Hematopoietic multipotent progenitor cell treated with erythropoietin and hydrocortisone succinate and interleukin-3 and kit ligand, for 8 days (in vitro differentiated cells): ENCODE results near the gene PPP2R5C.

Source experiments
- DNase-seq: peaks from one replicate; pipeline ENCODE4 v3.0.0-alpha.2; 2015

Gene PPP2R5C

GRCh38 chr14:101755591-101756324, 5.8 kb upstream of the PPP2R5C start:
- DNase-seq = no peak

DNA sequence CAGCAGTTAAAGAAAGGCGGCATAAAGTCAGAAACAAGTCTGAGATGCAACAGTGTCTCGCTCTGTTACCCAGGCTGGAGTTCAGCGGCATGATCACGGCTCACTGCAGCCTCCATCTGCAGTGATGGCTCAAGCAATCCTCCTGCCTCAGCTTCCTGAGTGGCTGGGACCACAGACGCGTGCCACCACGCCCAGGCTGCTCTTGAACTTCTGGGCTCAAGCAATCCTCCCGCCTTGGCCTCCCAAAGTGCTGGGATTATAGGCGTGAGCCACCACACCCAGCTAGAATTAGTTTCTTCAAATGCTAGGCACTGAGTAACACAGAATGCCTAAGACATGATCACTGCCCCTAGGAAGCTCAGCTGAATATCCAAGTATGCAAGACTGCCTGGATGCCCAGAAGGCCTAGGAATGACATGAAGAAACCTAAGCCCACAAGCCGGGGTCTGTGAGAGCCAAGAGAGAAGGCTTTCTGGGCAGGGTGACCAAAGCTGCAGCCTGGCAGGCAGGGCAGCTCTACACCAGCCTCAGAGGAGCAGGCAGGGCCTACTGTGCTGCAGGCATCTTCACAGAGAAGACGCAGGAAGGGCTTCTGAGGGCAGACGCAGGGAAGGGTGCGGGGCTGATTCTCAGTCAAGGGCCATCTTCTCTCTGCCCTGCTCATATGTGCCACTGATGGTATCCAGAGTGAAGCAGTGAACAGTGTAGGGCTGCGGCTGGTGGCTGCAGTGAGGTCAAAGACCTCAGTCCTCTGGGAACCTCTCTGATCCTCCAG, 4.3 kb upstream of the PPP2R5C start:
- DNase-seq = no peak

- no peak for DNase-seq
These were observed 3.7 kb upstream of the PPP2R5C start for GRCh38 chr14:101757839-101758211.

GRCh38 chr14:101758913-101759593, 2.5 kb upstream of the PPP2R5C start:
- DNase-seq = no peak

DNA sequence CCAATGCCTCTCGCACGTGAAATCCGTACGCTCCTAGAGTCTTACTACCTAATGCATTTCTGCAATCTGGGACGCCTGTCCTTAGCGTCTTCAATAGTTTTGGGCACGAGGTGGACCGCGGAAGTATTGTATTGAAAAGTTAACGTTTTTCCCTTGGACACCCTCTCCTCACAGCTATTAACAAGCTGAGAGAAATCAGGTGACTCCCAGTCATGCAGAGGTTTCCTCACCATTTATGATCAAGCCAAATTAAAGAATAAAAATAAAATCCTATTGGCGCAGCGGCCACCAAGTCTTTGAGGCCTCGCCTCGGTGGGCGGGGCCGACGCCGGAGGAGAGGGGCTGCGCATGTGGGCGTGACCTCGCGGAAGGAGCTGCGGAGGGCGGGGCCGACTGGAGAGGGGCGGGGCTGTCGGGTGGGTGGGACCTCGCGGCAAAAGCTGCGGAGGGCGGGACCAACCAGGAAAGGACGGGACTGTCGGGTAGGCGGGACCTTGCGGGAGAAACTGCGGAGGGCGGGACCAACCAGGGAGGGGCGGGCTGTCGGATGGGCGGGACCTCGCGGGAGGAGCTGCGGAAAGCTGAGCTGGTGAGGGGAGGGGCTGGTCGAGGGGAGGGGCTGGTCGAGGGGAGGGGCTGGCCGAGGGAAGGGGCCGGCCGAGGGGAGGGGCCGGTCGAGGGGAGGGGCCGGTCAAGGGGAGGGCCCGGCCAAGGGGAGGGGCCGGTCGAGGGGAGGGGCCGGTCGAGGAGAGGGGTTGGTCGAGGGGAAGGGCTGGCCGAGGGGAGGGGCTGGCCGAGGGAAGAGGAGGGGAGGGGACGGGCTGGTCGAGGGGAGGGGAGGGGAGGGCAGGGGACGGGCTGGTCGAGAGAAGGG, 1.1 kb upstream of the PPP2R5C start:
- peak; percentile 89 for DNase-seq

GRCh38 chr14:101761881-101762529, 496 bp downstream of the PPP2R5C start:
- no peak for DNase-seq

DNA sequence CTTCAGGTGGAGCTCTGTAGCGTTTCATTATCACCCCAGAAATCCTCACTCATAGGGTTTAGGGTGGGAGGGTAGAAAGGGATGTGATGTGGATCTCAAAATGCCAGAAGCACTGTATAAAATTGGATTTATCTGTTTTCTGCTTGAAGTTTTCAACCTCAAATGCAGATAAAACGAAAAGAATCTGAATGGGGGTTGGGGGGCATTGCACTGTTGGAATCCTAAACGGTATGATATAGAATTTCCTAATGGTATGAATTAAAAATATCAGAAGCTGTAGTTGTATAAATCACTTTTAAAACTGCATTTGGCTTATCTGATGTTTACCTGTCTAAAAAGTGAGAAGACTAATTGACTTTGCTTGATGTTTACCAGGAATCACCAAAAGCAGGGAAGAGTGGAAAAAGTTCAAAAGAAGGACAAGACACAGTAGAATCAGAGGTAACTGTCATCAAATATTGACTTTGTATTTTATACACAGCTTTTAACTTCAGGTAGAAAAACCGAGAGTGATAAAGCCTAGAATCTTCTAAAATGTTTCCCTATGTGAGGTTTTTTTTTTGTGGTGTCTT, 1.1 kb downstream of the PPP2R5C start:
- no peak for DNase-seq

DNA sequence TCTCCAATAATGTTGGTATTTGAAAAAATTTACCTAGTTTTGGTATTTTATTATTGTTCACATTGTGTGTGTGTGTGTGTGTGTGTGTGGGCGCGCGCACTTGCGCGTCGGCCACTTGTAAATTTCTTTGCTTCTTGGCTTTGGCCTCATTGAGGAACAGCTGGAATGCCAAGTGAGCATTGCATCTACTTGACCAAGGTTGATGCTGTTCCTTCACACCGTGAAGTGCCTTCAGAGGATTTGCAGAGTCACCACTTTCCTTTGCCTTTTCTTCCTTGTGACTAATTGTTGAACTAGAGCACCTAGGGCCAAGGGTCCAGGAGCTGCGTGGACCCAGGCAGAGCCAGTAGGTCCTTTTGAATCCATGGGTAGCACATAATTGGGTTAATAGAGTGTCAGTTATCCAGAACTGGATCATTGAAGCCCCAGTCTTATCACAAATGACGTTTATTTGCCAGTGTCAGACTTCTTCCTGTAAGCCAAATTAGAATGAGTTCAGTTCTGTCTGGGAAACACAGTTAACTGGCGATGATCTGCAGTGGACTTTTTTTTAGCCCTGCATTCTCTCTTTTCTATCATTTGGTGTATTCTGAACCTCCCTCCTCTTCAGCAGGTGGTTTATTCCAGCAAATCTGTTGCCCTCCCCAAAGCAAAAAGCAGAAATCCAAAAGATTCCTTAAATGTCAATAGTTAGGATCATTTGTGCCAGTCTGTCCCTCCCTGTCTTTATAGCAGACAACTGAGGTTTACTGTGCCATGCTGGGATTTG, 2.6 kb downstream of the PPP2R5C start:
- no peak for DNase-seq

DNA sequence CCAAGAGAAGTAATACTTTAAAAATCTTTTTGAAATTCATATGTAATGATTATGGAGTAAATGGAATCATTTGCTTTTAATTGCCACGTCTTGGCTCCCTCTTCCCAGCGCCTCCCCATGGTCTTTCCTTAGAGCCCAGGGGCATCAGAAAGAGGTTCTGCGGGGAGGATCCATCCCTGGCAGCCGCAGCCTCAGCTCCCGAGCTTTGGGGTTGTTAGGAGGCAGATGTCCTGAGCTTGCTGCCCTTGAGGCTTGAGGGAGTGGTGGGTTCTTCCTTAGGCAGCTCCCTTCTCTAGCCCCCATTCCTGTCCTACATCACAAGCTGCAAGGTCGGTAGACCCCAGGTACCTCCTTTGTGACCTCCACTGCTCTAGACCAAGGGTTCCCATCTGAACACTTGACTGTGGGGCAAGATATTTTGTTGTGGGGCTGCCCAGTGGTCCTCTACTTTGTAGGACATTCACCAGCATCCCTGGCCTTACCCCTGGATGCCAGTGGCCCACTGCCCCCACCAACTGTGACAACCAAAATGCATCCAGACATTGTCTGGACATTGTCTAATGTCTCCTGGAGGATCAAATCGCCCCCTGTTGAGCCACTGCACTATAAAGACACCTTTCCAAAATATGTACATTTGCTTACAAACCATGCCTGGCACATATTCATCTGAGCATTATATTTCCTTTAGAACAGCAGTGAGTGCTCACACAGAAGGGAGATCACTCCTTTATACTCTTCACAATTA, 6.3 kb downstream of the PPP2R5C start:
- no peak for DNase-seq

GRCh38 chr14:101770183-101770582, 8.7 kb downstream of the PPP2R5C start:
- no peak for DNase-seq

GRCh38 chr14:101772770-101773169, 11.3 kb downstream of the PPP2R5C start:
- DNase-seq = no peak

GRCh38 chr14:101773378-101773777, 11.9 kb downstream of the PPP2R5C start:
- DNase-seq = no peak

DNA sequence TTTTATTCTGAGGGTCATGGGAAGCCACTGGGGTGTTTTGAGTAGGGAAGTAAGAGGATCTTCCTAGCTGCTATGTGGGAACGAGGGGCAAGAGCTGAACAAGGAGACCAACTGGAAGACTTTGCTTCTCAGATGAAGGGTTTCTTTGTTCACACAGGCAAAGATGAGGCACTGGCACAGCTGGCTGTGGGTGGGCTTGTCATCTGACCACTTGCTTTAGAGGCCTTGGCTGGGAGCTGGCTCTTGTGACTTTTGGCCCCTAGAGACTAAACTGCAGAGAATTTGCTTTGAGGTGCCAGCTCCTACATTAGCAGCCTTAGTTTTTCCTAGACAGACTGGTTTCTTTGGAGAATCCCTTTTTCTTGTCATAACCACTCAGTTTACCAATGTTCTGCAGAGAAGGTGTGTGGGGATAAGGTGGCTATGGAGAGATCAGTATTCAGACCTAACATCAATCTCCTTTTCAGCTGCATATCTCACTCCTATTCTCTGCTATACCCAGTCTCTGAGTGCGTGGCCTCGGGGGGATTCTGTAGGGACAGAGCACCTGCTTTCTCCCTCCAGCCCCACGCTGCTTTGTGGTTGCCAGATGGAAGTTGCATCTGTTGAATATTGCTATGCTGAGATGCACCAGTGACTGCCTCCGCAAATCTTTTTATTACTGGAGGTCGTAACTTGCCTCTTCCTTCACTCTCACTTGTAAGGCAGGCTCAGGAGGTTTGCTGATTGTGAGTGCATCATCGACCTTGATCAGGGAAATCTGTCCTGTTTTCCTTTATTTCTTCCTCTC, 12.7 kb downstream of the PPP2R5C start:
- no peak for DNase-seq

DNA sequence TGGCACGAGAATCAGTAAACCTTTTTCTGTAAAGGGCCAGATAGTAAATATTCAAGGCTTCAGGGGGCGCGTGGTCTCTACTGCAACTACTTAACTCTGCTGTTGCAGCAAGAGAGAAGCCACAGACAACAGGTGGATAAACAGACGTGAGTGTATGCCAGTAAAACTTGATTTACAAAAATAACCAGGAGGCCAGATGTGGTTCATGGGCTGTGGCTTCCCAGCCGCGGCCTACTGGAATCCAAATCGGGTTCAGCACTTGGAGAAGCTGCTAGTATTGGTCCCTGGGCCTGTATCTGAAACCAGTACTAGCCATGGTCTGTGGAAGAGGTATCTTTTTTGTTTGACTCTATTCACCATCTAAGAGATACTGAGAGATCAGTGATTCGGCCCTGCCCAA, 13.3 kb downstream of the PPP2R5C start:
- DNase-seq = no peak

DNA sequence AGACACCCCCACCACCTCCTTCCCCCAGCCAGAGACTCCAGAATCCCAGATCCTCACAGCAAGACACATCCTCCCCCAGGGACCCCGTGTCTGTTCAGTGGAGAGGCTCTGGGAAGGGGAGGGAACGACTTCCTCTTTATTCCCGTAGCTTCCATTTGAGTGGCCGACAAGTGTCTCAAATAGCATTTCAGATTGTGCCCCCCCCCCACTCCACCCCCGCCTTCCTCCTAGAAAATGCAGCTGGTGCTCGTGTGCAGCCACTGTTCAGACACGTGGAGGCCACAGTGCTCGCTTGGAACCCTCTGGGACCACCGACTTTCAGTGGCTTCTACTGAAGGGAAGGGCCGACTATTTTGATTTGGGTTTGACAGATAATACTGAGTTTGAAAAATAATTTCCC, 14.3 kb downstream of the PPP2R5C start:
- DNase-seq = no peak

DNA sequence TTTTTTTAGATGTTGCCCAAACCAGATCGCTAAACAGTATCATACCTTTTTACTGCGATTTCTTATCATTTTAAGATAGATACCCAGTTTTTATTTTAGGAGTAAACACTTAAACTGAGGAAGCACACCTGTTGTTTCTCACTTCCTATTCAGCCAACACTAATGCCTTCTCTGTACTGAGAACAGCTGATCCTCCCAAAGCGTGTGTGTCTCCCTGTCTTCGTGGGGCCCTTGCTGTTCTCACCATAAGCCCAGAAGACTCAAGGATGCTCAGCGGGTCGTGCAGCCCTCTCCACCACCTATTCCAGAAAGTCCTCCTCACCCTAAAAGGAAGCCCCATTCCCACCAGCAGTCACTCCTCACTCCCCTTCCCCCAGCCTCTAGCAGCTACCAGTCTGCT, 14.8 kb downstream of the PPP2R5C start:
- no peak for DNase-seq

- no peak for DNase-seq
These were observed 18.9 kb downstream of the PPP2R5C start for GRCh38 chr14:101780390-101780789.

DNA sequence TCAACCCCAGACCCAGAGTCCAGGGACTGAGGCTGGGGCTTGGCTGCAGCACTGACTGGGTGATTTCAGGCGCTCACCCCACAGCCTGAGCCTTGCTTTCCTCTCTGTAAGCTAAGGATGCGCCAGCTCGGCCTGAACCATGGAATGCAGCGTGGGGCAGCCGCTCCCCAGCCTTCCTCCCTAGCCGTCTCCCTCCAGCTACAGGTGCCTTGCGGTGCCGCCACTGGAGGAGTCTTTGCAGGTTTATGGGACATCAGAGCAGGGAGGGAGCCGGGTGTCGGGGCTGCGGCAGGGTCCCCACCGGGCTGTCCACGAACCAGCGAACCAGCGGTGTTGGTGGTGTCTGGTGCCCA, 19.4 kb downstream of the PPP2R5C start:
- no peak for DNase-seq

GRCh38 chr14:101781240-101782061, 19.9 kb downstream of the PPP2R5C start:
- no peak for DNase-seq
